Measurements from ENCODE around the gene DLG1. TPM values are rescaled to one million over a fixed set of nuclear protein-coding genes. Genes with fewer than 3 reads are reported as not detected.
A peak's percentile ranks its signal among the peaks of the same experiment; 100 is the strongest.
"Not testable (repeated sequence)": the region's sequence is repeated elsewhere in the genome, so short reads cannot be mapped to it uniquely, and the experiment has no call there.

DLG1 gene
- total and polyA plus RNA-seq, 7 donors = 16.1 to 57.6 (median 51.3) TPM

DNA sequence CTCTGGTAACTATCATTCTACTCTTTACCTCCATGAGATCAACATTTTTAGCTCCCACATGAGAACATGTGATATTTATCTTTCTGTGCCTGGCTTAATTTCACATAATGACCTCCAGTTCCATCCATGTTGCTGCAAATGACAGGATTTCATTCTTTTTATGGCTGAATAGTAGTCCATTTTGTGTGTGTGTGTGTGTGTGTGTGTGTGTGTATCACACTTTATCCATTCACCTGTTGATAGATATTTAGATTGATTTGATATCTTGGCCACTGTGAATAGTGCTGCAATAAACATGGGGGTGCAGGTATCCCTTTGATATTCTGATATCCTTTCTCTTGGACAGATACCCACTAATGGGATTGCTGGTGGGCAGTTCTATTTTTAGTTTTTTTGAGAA is 18.3 kb downstream of the DLG1 start:
- H3K4me1 ChIP-seq = peaks cover 27% of the 10 kb centered on the region
- no peak overlapping the region for H3K4me3 ChIP-seq
- H3K27me3 ChIP-seq (ENCODE audit: insufficient read depth in 3 of 3, low read length in 2 of 3) = no peaks in the 10 kb centered on the region
- DNase-seq = no peak
- peaks cover 0 to 30% of the 10 kb centered on the region in 2 donors for H3K36me3 ChIP-seq (ENCODE audit: insufficient read depth in 1 of 2, low read depth in 1 of 2)
- no peaks in the 10 kb centered on the region for H3K9me3 ChIP-seq
- no peak overlapping the region for H3K27ac ChIP-seq
- intact Hi-C loops (cut with DNase I) = no loop called here
- TF ChIP-seq, protein P1, sequence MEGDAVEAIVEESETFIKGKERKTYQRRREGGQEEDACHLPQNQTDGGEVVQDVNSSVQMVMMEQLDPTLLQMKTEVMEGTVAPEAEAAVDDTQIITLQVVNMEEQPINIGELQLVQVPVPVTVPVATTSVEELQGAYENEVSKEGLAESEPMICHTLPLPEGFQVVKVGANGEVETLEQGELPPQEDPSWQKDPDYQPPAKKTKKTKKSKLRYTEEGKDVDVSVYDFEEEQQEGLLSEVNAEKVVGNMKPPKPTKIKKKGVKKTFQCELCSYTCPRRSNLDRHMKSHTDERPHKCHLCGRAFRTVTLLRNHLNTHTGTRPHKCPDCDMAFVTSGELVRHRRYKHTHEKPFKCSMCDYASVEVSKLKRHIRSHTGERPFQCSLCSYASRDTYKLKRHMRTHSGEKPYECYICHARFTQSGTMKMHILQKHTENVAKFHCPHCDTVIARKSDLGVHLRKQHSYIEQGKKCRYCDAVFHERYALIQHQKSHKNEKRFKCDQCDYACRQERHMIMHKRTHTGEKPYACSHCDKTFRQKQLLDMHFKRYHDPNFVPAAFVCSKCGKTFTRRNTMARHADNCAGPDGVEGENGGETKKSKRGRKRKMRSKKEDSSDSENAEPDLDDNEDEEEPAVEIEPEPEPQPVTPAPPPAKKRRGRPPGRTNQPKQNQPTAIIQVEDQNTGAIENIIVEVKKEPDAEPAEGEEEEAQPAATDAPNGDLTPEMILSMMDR (IDR thresholded peaks at IDR 0.05) = no peak
- no peak for ATAC-seq

DNA sequence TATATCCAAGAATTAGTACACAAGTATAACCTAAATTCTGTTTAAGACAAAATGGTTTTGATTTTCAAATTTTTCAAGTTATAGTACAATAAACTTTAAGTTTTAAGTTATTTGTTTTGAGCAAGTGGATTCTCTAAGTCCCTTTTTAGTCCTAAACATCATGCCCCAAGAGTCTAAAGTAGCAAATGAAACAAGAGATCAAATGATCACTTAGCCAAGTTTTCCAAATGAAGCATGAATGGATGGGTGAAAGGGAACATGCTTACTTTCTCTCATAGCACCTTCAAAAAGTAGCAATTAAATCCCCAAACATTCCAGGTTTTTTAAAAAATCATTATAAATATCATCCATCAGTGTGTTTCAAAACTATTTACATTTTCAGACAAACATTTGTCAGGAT is 19.5 kb downstream of the DLG1 start:
- H3K27ac ChIP-seq = peak overlapping the region; percentile 51
- peaks cover 0 to 30% of the 10 kb centered on the region in 2 donors for H3K36me3 ChIP-seq (ENCODE audit: insufficient read depth in 1 of 2, low read depth in 1 of 2)

DNA sequence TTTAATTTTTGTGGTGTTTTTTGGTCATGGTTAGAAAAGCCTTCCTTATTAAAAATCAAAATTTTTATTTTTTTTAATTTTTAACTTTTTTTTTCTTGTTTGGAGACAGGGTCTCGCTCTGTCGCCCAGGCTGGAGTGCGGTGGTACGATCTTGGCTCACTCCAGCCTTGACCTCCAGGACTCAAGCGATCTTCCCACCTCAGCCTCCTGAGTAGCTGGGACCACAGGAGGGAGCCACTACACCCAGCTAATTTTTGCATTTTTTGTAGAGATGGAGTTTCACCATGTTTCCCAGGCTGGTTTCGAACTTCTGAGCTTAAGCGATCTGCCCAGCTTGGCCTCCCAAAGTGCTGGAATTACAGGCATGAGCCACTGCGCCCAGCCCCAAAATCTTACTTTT is 21.6 kb downstream of the DLG1 start:
- Histone ChIP-seq H3K4me1 (peaks cover 28% of the 10 kb centered on the region), H3K36me3 (ENCODE audit: insufficient read depth in 1 of 2, low read depth in 1 of 2) (peaks cover 0 to 20% of the 10 kb centered on the region in 2 donors)
- intact Hi-C loops (cut with DNase I); ATAC-seq; DNase-seq; H3K27me3 ChIP-seq (ENCODE audit: insufficient read depth in 3 of 3, low read length in 2 of 3); H3K9me3 ChIP-seq; H3K27ac ChIP-seq; H3K4me3 ChIP-seq: not testable (repeated sequence)
- 96 to 99% (median 98%) methylated on average over 8 of the region's 8 CpGs for WGBS, 3 donors

More for the DNA sequence above, 19.5 kb downstream of the DLG1 start:
- Histone ChIP-seq H3K4me1 (peaks cover 29% of the 10 kb centered on the region), H3K27me3 (ENCODE audit: insufficient read depth in 3 of 3, low read length in 2 of 3) (no peaks in the 10 kb centered on the region), H3K4me3 (no peak overlapping the region), H3K9me3 (no peaks in the 10 kb centered on the region)
- peak in 1 of 4 donors; percentile 76 for ATAC-seq
- TF ChIP-seq, protein P1 (IDR thresholded peaks at IDR 0.05) = no peak
- DNase-seq = no peak
- intact Hi-C loops (cut with DNase I) = no loop called here

DNA sequence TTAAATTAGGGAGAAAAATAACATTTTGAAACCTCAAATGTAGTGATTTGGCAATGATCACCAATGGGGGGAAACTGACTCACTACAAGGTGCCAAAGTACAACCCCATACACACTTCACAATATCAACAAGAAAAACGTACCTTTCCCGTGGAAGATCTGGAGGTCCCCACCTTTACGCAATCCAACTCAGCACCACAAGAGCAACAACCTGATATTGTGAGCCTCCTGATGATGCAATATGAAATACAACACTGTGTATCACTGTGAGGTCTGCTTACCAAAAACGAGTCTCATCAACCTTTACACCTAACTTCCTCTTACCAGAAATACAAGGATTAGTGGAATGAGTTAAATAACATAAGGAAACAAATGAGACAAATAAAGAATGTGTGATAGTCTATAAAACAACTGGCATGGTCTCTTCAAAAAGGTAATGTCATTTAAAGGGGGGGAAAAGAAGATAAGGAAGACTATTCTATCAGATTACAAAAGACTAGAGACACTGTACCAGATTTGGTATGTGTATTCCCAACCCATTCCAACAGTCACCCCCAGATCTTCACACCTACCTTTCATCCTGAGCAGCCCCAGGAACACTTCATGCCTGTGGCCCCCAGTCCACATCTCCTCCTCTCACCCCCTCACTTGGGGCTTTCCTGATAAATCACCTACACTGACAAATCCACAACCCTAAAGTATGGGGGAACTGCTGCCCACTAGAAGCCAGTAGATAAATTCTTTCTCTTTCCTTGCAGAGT is 27.7 kb downstream of the DLG1 start:
- Histone ChIP-seq H3K36me3 (ENCODE audit: insufficient read depth in 1 of 2, low read depth in 1 of 2) (no peaks in the 10 kb centered on the region), H3K27ac (no peak overlapping the region), H3K4me1 (peaks cover 48% of the 10 kb centered on the region), H3K27me3 (ENCODE audit: insufficient read depth in 3 of 3, low read length in 2 of 3) (no peaks in the 10 kb centered on the region), H3K4me3 (peak overlapping the region; percentile 29), H3K9me3 (no peaks in the 10 kb centered on the region)
- ATAC-seq (peak; percentile 51 to 68 (median 64)), DNase-seq (no peak)
- TF ChIP-seq, protein P1 (IDR thresholded peaks at IDR 0.05) = no peak
- WGBS, 3 donors = 29 to 48% (median 35%) methylated on average over 4 of the region's 4 CpGs
- intact Hi-C loops (cut with DNase I) = no loop called here

DNA sequence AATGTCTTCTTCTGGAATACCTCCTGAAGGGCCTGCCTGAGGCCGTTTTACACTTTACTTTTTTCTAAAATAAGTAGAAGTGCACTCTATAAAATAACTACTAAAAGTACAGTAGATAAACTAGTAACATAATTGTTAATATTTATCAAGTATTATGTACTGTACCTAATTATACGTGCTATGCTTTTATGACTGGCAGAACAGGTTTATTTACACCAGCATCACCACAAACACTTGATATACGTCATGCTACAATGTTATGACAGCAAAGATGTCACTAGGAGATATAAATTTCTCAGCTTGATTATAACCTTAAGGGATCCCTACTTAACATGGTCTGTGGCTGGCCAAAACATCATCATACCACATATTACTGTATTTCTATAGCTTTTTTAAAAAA is 29.4 kb downstream of the DLG1 start:
- Histone ChIP-seq H3K27ac (no peak overlapping the region), H3K9me3 (no peaks in the 10 kb centered on the region), H3K4me3 (no peak overlapping the region), H3K4me1 (peaks cover 57% of the 10 kb centered on the region), H3K36me3 (ENCODE audit: insufficient read depth in 1 of 2, low read depth in 1 of 2) (no peaks in the 10 kb centered on the region), H3K27me3 (ENCODE audit: insufficient read depth in 3 of 3, low read length in 2 of 3) (no peaks in the 10 kb centered on the region)
- no peak for ATAC-seq
- WGBS, 3 donors = 57 to 79% (median 70%) methylated on average over 3 of the region's 3 CpGs
- intact Hi-C loops (cut with DNase I) = no loop called here
- TF ChIP-seq, protein P1 (IDR thresholded peaks at IDR 0.05) = no peak
- no peak for DNase-seq

Data from psoas muscle (tissue), 8 donors.